ENCODE results near the gene CKMT2. TPM values are rescaled to one million over a fixed set of nuclear protein-coding genes. Genes with fewer than 3 reads are reported as not detected.

The CKMT2 gene
- total RNA-seq, 1 donor: 1.0 TPM

DNA sequence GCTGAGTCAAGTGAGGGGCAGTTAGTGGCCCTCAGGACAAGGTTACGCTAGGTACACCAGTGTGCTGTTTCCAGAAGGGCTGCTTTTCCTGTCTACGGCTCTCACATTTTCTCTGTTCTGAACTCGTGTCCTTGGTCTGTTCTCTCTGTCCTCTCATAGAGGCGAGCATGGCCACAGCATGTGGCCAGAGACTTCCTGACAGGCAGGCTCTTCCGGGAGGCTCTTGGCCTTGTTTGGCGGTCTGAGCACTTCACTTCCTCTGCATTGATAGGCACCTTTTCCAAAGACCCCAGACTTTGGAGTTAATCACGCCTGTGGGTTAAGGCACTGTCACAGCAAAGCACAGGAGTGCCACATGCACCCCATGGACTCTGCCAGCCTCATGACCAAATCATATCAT lies 1.2 kb downstream of the CKMT2 start:
- no peaks in the 10 kb centered on the region for H3K9me3 ChIP-seq (ENCODE audit: low read depth, low read length)
- no peaks in the 10 kb centered on the region for H3K27me3 ChIP-seq (ENCODE audit: insufficient read depth, low read length)
- H3K4me3 ChIP-seq (ENCODE audit: low read length): no peak overlapping the region
- H3K4me1 ChIP-seq (ENCODE audit: insufficient read depth, low read length): peaks cover 13% of the 10 kb centered on the region

DNA sequence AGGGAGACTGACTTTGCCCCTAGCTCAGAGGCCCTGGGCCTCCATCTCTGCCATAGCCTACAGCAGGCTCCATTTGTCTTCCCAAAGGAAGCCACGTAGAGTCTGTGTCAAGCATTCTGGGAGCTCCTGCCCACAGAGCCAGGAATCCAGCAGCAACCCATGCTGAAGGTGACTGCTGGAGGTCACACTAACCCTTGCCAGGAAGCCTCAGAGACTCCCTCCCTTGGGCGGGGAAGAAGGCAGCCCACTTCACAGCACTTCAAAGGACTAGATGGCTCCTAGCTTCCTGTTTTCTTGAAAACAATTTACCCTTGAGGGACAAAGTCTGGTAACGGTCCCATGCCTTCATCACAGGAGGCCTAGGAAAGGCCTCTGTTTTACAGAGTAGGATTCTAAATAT lies 1.7 kb downstream of the CKMT2 start:
- Histone ChIP-seq H3K4me1 (ENCODE audit: insufficient read depth, low read length) (peaks cover 13% of the 10 kb centered on the region), H3K4me3 (ENCODE audit: low read length) (no peak overlapping the region), H3K27me3 (ENCODE audit: insufficient read depth, low read length) (no peaks in the 10 kb centered on the region), H3K9me3 (ENCODE audit: low read depth, low read length) (no peaks in the 10 kb centered on the region)

DNA sequence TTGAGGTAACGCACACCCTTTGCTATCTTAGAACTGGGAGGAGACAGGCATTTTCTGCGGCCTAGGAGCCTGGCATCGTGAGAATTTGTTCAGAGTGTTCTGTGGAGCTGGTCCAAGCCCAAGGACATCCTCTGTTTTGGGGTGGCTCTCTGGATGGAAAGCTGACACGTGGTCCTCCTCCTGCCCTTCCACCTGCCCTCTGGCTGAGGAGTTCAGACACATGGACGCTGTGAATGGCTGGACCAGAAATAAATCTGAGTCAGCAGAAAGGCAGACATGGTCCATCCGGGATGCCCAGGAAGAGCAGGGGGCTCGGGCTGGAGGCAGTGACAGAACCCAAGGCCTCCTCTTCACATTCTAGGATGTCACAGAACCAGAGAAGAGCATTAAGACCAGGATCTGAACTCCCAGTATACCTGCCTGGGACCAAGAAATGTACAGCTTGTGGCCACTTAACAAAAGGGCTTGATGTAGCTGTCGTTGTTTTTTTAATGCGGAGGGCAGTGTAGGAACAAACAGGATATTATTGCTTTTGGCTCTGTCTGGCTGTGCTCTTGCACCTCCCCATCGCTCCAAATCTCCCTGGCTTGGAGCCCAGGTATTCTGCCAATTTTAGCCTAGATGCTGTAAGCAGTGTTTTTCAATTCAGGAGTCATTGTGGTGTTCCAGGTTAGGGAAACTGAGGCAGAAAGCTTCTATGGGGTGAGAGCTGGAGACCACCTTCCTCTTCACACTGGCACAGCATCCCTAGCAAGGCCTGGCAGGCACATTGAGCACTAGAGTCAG lies 2.4 kb downstream of the CKMT2 start:
- H3K4me3 ChIP-seq (ENCODE audit: low read length): no peak overlapping the region
- H3K9me3 ChIP-seq (ENCODE audit: low read depth, low read length): no peaks in the 10 kb centered on the region
- H3K4me1 ChIP-seq (ENCODE audit: insufficient read depth, low read length): peaks cover 13% of the 10 kb centered on the region
- H3K27me3 ChIP-seq (ENCODE audit: insufficient read depth, low read length): no peaks in the 10 kb centered on the region

DNA sequence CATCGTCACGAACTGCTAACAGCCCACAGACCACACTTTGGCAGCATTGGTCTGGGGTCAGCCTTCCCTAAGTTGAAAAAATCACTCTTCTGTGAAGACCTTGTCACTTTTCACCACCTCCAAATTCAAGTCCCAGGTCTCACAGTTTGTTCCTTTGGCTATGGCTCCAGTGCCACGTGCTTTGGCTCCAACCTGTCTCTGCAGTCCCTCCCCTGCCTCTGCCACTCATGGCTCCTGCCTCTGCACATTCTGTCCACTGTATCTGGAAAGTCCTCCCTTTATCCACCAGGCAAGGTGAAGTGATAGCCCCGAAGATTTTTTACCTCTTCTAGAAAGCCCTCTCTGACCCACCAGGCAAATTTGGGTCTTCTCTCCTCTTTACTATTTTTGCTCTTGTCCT lies 5.3 kb downstream of the CKMT2 start:
- peaks cover 10% of the 10 kb centered on the region for H3K4me1 ChIP-seq (ENCODE audit: insufficient read depth, low read length)
- H3K27me3 ChIP-seq (ENCODE audit: insufficient read depth, low read length): no peaks in the 10 kb centered on the region
- no peak overlapping the region for H3K4me3 ChIP-seq (ENCODE audit: low read length)
- H3K9me3 ChIP-seq (ENCODE audit: low read depth, low read length): no peaks in the 10 kb centered on the region

DNA sequence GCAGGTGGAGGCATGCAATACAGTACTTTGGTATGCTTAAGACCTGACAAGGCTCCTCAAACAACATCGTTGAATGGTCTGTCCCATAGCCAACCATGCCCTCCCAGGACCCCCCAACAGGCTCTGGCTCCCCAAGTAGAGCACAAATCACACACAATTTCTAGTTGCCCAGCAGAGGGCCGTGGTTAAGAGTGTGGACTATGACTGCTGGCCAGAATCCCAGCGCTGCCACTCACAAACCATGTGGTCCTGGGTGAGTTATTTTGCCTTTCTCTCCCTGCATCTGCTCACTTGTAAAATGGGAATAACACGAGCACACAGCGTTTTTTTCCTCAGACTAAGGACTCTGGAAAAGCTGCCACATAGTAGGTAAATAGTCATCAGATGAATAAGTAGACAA lies 6.5 kb downstream of the CKMT2 start:
- peaks cover 4% of the 10 kb centered on the region for H3K4me1 ChIP-seq (ENCODE audit: insufficient read depth, low read length)
- H3K4me3 ChIP-seq (ENCODE audit: low read length): no peak overlapping the region
- no peaks in the 10 kb centered on the region for H3K9me3 ChIP-seq (ENCODE audit: low read depth, low read length)
- H3K27me3 ChIP-seq (ENCODE audit: insufficient read depth, low read length): no peaks in the 10 kb centered on the region

DNA sequence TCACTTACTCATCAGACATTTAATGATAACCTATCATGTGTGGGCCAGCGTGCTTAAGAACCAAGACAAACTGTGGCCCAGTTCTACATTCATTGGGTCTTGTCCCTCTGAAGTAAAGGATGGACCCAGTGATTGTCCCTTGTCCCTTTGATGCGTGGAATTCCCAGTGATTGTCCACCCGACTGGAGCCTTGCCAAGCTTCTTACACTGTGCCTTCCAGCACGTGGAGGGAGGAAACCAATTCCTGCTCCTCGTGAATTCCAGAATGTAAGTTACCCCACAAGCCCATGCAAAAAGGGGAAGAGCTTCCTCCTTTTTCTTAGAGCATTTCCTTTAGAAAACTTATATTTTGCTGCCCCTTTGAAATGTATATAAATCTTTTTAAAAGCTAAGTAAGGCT lies 7.9 kb downstream of the CKMT2 start:
- H3K27me3 ChIP-seq (ENCODE audit: insufficient read depth, low read length): no peaks in the 10 kb centered on the region
- H3K4me1 ChIP-seq (ENCODE audit: insufficient read depth, low read length): no peaks in the 10 kb centered on the region
- H3K4me3 ChIP-seq (ENCODE audit: low read length): no peak overlapping the region
- H3K9me3 ChIP-seq (ENCODE audit: low read depth, low read length): no peaks in the 10 kb centered on the region

DNA sequence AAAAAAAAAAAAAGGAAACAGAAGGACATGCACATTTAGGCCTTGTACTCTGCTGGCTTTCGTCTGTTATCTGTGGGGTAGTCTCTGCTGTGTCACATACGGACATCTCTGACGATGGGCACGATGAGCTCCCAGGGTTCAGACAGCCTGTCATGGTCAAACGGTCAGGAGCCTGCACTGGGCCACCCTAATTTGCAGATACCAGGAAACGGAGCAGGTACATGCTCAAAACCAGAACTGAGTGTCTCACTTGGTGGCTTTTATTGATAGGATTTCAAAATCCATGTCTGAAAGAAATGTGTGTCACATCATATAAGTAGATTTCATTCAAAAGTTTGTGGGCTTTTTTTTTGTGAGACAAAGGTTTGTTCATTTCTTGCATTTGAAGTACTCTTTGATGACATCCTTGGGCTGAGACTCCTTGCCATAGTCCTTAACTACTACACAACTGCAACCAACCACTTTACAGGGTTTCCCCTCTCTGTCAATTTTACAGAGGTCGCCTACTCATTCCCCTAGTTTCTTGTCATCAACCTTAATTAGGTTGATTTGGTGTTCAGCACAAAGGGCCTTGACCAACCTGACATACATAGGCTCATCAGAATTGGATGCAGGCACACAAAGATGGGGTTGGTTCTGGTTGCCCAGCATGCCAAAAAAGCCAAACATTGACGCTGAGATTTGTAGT lies 9.0 kb downstream of the CKMT2 start:
- no peaks in the 10 kb centered on the region for H3K27me3 ChIP-seq (ENCODE audit: insufficient read depth, low read length)
- H3K4me3 ChIP-seq (ENCODE audit: low read length): no peak overlapping the region
- H3K9me3 ChIP-seq (ENCODE audit: low read depth, low read length): no peaks in the 10 kb centered on the region
- no peaks in the 10 kb centered on the region for H3K4me1 ChIP-seq (ENCODE audit: insufficient read depth, low read length)

DNA sequence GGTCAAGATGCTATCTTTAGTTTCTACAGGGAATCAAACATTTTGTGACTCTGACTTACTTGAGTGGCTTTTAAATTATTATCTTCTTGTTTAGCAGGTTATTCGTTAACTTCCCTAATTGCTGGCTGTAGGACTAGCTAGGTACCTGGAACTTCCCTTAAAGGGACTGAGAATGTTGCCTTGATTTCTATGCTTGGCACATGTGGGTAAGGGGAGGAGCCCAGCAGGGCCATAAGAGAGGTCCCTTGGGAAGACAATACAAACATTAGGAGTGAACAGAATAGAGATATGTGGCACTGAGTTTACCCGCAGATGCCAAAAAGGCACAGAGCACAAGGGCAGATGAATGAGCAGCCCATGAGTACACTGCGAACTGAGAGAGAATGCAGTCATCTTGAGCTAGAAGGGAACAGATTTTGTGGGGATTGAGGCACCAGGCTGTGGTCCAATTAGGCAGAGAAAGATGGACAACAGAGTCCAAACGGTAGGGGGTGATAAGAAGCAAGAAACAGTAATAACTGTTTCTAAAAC lies 9.8 kb downstream of the CKMT2 start:
- H3K9me3 ChIP-seq (ENCODE audit: low read depth, low read length): no peaks in the 10 kb centered on the region
- no peak overlapping the region for H3K4me3 ChIP-seq (ENCODE audit: low read length)
- H3K27me3 ChIP-seq (ENCODE audit: insufficient read depth, low read length): no peaks in the 10 kb centered on the region
- H3K4me1 ChIP-seq (ENCODE audit: insufficient read depth, low read length): no peaks in the 10 kb centered on the region

DNA sequence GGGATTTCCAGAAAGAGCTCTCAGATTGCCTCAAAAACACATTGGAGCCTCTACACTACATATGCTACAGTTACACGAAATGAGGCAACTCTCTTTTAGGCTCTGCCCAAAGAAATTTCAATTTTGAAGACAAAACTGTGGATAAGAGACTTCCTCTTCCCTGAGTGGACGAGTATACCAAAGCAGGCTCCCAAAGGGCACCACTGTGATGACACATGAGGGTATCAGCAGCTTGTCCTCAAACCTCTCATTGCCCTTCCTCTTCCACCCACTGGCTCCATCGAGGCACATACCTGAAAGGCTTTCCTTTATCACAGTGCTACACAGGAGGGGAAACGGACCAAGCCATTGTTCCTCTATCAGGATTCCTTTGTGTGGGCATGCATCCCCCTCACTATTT lies 11.3 kb downstream of the CKMT2 start:
- Histone ChIP-seq H3K4me3 (ENCODE audit: low read length) (no peak overlapping the region), H3K4me1 (ENCODE audit: insufficient read depth, low read length) (no peaks in the 10 kb centered on the region), H3K27me3 (ENCODE audit: insufficient read depth, low read length) (no peaks in the 10 kb centered on the region), H3K9me3 (ENCODE audit: low read depth, low read length) (no peaks in the 10 kb centered on the region)

DNA sequence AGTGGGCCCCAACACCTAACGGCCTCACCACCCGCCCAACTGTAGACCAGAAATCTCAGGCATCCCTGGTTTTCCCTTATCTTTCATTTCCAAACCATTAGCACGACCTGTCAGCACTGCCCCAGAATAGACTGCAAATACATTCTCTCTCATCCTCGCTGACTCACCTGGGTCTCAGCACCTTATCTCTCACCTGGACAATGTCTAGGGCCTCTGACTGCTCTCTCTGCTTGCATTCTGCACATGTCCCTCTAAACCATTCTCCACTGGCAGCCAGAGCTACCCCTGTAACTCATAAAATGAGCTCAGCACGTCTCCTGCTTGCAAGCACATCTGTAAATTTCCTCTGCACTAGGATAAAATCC lies 12.7 kb downstream of the CKMT2 start:
- H3K27me3 ChIP-seq (ENCODE audit: insufficient read depth, low read length): no peaks in the 10 kb centered on the region
- no peak overlapping the region for H3K4me3 ChIP-seq (ENCODE audit: low read length)
- H3K9me3 ChIP-seq (ENCODE audit: low read depth, low read length): no peaks in the 10 kb centered on the region
- H3K4me1 ChIP-seq (ENCODE audit: insufficient read depth, low read length): no peaks in the 10 kb centered on the region

DNA sequence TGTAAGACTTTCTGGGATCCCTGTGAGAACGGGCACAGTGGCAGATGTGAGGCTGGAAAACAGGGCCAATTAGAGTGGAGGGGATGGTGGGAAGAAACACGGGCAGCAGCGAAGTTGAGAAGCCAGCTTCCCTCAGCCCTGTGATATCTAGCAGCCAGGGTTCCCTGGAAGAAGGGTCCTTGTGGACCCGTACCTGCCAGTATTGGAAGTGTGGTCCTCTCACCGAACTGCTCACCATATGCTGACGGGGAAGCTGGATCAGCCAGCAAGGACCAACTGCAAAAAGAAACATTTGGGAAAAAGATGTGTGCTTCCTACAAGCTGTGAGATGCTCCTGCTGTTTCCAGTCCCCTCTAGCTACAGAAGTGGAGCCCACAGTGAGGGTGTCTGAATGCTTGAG lies 13.6 kb downstream of the CKMT2 start:
- H3K4me1 ChIP-seq (ENCODE audit: insufficient read depth, low read length): no peaks in the 10 kb centered on the region
- no peak overlapping the region for H3K4me3 ChIP-seq (ENCODE audit: low read length)
- H3K27me3 ChIP-seq (ENCODE audit: insufficient read depth, low read length): no peaks in the 10 kb centered on the region
- H3K9me3 ChIP-seq (ENCODE audit: low read depth, low read length): no peaks in the 10 kb centered on the region

DNA sequence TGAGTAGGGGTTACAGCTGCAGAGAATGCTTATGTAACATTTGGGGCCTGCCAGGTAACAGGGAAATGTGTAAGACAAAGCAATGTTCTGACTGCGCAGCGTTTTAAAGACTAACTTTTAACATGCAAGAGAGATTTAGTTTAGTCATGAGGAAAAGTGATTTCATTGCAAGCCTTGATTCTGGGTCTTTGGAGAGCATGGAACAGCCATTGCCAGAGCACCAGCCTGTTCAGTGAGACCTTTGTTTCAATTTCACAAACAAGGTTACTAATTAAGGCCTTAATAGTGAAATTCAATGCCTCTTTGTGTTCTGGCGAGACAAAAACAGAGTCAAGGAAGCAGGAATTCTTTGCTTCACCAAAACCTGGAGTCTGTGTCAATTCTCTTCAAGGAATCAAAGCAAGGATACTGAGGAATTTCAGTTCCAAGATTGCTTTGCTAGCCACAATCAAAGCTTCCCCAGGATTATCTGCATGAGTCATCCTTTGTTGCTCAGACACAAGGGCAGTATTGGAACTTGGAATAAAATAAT lies 14.4 kb downstream of the CKMT2 start:
- H3K27me3 ChIP-seq (ENCODE audit: insufficient read depth, low read length): no peaks in the 10 kb centered on the region
- no peaks in the 10 kb centered on the region for H3K4me1 ChIP-seq (ENCODE audit: insufficient read depth, low read length)
- no peaks in the 10 kb centered on the region for H3K9me3 ChIP-seq (ENCODE audit: low read depth, low read length)
- no peak overlapping the region for H3K4me3 ChIP-seq (ENCODE audit: low read length)

DNA sequence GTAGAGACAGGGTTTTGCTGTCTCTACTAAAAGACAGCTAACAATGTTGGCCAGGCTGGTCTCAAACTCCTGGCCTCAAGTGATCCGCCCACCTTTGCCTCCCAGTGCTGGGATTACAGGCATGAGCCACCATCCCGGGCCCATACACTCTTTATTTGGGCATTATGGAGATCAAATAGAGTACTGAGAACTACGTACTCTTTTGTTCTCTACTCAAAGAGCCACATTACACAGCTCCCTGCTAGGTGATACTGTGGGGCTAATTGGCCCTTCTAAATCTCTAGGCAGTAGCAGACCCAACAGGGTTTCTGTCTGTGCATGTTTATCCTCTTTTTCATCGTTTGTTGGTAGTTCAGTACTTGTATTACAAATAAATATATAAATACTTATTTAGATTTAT lies 16.1 kb downstream of the CKMT2 start:
- Histone ChIP-seq H3K9me3 (ENCODE audit: low read depth, low read length) (no peaks in the 10 kb centered on the region), H3K27me3 (ENCODE audit: insufficient read depth, low read length) (no peaks in the 10 kb centered on the region), H3K4me1 (ENCODE audit: insufficient read depth, low read length) (no peaks in the 10 kb centered on the region), H3K4me3 (ENCODE audit: low read length) (no peak overlapping the region)

DNA sequence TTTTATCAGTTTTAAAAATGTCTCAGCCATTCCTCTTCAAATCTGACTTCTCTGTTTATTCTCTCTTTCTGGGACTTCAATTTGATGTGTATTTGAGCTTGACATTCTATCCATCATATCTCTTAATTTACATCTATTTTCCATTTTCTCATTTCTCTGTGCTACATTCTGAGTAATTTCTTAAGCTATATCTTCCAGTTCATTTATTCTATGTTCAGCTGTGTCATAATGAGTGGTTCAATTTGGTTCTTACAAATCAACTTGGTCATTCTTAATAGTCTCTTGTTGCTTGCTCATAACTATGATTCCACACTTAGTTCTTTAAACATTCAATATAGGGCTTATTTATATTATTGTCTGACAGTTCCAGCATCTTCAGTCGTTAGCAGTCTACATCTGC lies 16.9 kb downstream of the CKMT2 start:
- Histone ChIP-seq H3K27me3 (ENCODE audit: insufficient read depth, low read length) (no peaks in the 10 kb centered on the region), H3K9me3 (ENCODE audit: low read depth, low read length) (no peaks in the 10 kb centered on the region), H3K4me3 (ENCODE audit: low read length) (no peak overlapping the region), H3K4me1 (ENCODE audit: insufficient read depth, low read length) (no peaks in the 10 kb centered on the region)

DNA sequence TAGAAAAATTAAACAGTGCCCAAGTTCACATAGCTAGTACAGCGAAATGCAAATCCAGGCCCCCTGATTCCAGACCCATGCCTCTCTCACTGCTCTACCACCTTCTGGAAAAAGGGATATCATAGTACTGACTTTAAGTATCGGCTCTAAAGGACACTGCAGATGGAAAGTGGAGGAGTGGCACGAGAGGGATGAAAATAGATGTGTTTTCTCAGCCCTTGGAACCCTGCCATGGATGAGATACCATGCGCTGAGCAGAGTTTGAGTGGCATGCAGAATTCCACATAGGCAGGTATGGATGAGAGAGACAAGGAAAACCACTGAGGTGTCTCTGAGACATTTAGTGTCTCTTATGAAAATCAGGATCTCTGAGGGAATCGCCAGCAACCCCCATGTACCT lies 18.8 kb downstream of the CKMT2 start:
- Histone ChIP-seq H3K4me1 (ENCODE audit: insufficient read depth, low read length) (no peaks in the 10 kb centered on the region), H3K4me3 (ENCODE audit: low read length) (no peak overlapping the region), H3K9me3 (ENCODE audit: low read depth, low read length) (no peaks in the 10 kb centered on the region), H3K27me3 (ENCODE audit: insufficient read depth, low read length) (no peaks in the 10 kb centered on the region)

Data from mononuclear cell (primary cell).